Measurements from ENCODE around the gene C12orf42.

- TF ChIP-seq CTCF (conservative IDR thresholded peaks at IDR 0.05 in 1 of 2, IDR thresholded peaks at IDR 0.05 in 1 of 2; ENCODE audit: extremely low read depth in 1 of 2, insufficient read depth in 1 of 2, low read depth in 1 of 2, low read length in 2 of 2) = peak; percentile 56 to 61
- no peak for TF ChIP-seq EZH2 (IDR thresholded peaks at IDR 0.05; ENCODE audit: borderline replicate concordance, low read length)
Measured at GRCh38 chr12:103401421-103401820, 94.3 kb downstream of the C12orf42 start.

Measured in mammary epithelial cell (primary cell).